HTR-8/SVneo (cell line): Measurements from ENCODE around the gene GIPC3.
"Not testable (repeated sequence)": the region's sequence is repeated elsewhere in the genome, so short reads cannot be mapped to it uniquely, and the experiment has no call there.

Experiments used
- DNase-seq: peaks from one replicate; pipeline ENCODE4 v3.0.0; 2011; ENCODE audit warnings: low spot score, mixed read lengths; ENCODE audit not compliant: insufficient read length
- FAIRE-seq: peaks from 2 replicates; lab custom pipeline; 2011; peaks lifted over from hg19 to GRCh38; lab: Jason Lieb, UNC

Gene GIPC3

DNA sequence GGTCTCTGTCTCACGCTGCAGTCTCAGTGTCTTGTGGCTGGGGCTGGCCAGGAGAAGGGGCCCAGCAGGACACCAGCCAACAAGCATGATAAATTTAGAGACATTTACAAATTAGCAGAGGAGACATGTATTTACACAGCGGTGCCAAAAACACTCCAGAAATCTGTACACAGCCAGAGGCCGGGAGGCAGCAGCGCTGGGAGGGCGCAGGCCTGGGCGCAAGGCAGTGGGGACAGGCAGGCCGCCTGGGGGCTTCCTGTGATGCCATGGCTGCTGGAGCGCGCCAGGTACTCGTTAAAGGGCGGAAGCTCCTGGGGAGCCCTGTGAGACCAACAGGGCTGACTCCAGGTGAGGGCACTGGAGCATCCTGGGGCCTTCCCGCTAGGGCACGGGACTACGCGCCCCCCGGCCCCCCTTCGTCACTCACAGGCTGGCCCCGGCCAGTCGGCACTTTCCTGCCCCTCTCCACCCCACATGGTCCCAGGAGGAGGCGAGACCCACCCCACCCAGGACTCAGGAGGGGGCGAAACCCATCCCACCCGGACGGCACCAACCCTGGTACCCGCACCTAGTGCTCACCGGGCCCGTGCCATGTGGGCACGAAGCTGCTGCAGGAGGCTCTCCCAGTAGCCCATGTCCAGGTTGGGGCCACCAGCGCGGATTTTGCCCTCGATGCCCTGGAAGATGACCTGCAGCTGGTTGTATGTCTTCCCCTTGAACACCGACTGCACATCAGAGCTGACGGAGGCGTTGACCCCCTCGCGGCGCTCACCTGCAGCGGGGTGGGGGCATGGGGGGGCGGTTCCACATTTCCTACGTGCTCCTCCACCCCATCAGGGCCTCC, 28.8 kb downstream of the GIPC3 start:
- FAIRE-seq (no peak), DNase-seq (no peak)

DNA sequence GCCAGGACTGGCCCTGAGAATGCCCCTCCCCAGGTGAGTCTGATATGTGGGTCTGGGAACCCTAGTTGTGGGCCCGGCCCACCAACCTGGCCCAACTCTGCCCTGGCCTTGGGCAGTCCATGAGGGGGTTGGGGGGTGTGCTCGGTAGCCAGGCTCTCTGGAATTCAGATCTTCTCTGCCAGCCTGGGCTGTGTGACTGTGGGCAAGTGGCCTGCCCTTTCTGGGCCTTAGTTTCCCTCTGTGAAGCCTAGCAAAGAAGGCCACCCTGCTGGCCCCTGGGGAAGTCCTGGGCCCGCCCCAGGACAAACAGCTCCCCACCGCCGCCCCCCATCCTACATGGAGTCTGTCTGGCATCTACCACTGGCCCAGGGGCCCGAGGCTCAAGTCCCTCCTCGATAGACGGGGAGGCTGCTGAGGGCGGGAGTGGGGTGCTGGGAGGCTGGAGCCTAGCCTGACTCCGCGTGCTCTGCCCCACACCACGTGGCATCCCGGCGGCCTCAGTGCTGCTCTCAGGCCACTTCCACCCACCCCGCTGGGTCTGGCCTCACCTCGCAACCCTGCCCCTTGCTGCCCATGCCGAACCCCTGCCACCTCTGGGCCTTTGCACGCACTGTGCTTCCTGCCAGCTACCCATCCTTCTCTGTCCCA, 29.7 kb downstream of the GIPC3 start:
- FAIRE-seq (no peak), DNase-seq (no peak)

DNA sequence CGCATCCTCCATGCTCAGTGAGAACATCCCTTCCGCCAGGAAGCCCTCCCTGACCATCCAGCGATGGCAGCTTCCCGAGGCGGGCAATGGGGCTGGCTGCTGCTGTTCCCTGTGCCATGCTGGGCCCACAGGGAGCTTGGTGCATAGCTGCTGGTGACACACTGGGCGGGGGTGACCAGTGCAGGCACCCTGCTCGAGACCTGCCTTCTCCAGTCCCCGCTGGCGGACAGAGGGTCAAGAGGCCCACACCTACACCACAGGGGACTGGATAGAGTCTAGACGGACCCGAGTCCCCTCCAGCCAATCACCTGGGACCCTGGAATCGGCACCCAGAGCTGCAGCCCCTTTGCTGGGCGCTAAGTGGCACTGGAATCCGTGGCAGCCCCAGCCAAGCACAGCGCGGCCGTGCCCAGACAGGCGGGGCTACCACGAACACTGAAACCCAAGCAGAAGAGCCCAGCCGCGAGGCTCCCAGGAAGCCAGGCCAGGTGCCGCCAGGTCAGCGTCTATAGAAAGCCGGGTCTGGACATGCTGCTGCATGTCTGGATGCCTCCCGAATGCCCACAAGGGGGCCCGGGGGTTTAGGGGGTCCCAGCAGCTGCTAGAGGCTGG, 30.4 kb downstream of the GIPC3 start:
- DNase-seq (no peak), FAIRE-seq (no peak)

DNA sequence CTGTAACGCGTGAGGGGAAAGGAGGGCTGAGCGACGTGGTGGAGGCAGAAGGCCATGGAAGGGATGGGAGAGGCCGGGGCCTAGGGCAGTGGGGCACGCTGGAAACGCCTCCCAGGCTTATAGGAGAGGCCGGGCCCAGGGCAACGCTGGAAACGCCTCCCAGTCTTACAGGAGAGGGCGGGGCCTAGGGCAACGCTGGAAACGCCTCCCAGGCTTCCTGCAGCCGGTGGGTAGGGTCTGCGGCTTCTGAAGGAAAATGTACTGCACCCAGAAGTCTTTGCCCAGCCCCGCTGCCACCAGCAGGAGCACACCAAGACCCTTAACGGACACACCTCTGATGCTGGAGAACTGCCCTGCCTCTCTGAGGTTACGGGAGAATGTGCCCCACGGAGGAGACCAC, 32.2 kb downstream of the GIPC3 start:
- FAIRE-seq: no peak

GRCh38 chr19:3618144-3618810, 33.0 kb downstream of the GIPC3 start:
- FAIRE-seq (no peak), DNase-seq (no peak)

More for the DNA sequence above, 32.2 kb downstream of the GIPC3 start:
- DNase-seq: no peak

GRCh38 chr19:3618811-3619630, 33.7 kb downstream of the GIPC3 start:
- FAIRE-seq (no peak), DNase-seq (no peak)

DNA sequence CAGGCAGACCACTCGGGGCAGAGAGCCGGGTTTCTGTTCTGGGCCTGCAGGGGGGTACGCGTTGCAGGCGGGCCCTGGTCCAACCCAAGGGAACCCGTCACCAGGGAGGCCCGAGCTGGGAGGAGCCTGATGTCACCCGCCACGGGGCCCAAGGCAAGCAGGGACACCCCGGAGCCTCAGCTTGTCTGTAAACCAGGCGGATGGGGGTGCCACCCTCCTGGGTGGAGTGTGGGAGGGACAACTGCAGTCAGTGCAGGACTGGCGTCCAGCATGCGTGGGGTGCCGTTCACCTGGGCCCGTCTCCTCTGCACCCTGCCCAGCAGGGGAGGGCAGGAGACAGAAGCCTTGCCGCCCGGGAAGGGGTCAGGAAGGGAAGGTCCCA, 34.3 kb downstream of the GIPC3 start:
- FAIRE-seq: no peak
- DNase-seq: no peak

DNA sequence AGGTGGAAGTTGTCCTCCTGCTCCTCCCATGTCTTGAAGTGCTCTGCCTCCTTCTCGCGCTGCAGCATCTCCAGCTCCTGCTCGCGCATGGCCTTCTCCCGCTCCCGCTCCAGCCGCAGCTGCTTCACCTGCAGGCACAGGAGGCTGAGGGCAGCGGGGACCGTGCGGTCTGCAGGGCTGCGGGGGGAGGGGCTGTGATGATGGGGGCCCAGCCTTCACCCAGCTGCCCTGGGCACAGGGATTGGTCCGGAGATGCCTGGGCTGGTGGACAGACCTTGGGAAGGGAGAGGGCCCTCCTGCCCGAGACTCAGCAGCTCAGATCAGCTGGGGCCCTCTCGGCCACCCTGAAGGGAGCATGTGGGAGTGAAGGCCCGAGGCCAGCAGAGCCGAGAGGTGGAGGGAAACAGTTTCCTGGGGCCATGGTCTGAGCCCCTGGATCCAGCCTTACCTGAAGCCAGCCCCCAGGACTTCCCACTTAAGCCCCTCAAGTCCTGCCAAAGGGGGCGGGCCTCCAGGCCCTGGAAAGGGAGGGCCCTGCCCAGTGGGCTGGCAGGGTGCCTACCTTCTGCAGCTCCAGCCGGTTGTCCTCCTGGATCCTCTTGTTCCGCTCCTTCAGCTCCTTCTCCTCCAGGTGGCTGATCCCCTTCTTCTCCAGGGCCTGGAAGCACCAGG, 35.0 kb downstream of the GIPC3 start:
- DNase-seq (no peak), FAIRE-seq (no peak)

DNA sequence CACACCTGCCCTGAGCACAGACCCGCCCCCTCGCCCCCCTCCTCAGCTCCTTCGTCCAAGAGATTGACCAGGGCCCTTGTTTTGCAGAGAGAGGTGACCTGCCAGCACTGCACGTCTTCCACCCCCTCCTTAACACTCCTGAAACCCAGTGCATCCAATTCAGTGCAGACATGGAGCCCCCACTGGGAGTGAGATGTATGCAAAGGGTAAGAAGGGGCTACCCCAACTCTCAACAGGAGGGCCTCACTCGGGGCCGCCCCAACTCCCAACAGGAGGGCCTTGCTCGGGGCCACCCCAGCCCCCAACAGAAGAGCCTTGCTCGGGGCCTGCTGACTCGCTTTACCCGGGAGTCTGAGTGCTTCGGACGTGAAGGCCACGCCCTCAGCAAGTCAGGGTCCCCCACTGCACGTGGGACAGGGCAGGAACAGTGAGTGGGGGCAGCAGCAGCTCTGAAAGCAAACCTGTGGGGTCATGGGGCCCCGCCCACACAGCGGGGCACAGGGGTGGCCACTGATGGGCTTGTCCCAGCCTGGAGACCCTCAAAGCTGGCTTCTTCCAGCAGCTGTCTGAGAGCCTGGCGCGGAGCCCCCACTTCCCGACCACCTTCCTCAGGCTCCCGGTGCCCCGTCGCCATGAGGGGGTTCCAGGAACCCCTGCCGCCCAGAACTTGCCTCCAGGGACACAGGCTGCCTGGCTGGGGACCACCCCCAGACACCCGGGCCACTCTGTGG, 35.7 kb downstream of the GIPC3 start:
- no peak for DNase-seq
- no peak for FAIRE-seq

DNA sequence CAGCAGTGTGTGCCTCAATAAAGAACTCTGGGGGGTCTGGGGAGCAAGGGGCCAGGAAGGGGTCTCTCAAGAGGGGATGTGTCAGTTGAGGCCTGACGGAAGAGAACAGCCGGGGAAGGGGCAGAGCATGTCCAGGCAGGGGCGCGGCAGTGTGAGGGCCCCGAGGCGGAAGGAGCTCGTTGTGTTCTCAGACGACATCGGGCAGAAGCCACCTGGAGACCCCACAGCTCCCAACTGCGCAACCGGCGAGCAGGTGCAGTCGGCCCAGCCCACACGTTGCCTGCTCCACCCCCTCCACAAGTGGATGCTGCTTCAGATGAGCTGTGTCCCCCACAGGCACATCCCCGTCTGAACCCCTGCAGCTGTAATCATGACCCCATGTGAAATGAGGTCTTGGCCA, 36.4 kb downstream of the GIPC3 start:
- DNase-seq (no peak), FAIRE-seq (no peak)

DNA sequence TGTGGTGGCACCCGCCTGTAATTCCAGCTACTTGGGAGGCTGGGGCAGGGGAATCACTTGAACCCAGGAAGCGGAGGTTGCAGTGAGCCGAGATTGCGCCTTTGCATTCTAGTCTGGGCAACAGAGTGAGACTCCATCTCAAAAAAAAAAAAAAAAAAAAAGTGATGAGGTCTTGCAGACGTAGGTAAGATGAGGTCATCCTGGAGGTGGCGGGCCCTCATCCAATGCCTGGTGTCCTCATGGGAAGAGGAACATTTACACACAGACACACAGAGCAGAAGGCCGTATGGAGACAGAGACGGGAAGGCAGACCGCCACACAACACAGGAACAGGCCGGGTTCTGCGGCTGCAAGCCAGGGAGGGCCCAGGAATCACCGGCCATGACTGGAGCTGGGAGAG, 36.9 kb downstream of the GIPC3 start:
- no peak for FAIRE-seq

DNA sequence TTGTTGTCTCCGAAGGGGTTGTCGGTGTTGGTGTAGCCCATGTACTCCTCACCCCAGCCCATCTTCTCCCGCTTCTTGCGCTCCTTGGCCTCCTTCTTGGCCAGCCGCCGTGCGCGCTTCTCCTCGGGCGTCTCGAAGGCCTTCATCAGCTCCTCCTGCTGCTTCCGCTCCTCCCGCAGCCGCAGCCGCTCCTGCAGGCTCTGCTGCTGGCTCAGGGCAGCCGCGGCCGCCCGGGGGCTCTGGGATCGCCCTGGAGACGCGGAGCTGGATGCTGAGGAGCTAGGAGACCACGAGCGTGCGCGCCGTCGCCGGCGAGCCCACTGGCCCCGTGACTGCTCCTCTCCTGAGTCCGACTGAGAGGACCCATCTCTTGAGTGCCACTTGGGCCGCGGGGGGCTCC, 38.4 kb downstream of the GIPC3 start:
- no peak for FAIRE-seq
- DNase-seq: no peak

More for the DNA sequence above, 36.9 kb downstream of the GIPC3 start:
- DNase-seq: no peak

DNA sequence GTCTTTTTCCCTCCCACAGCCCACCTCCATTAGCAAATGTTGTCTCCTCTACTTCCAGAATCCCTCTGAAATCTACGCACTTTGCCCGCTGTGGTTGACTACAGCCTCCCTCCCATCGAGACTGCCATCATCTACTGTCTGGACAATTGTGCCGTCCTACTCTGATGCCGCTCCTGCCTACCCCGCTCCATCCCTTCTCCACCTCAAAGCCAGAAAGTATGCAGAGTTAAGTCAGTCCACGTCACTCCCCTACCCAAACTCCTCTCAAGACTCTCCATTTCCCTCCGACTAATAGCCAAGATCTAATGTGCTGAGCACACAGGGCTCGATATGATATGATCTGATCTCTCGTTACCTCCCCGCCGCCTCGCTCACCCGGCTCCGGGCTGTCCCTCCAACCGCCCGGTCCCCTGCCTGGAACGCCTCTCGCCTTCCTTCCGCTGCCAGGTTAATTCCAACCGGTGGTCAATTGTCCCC, 40.8 kb downstream of the GIPC3 start:
- DNase-seq: no peak
- no peak for FAIRE-seq

GRCh38 chr19:3626473-3627350, 41.4 kb downstream of the GIPC3 start, which contains the start of gene CACTIN:
CACTIN (minus strand) TSS chr19:3626790; CDS start chr19:3626762, 28 bp downstream.
- DNase-seq (peak; percentile 99), FAIRE-seq (peak; percentile 92)

GRCh38 chr19:3627351-3627723, 42.1 kb downstream of the GIPC3 start:
- no peak for DNase-seq
- FAIRE-seq: no peak

- DNase-seq, FAIRE-seq: not testable (repeated sequence)
These were observed 43.5 kb downstream of the GIPC3 start for GRCh38 chr19:3628766-3629165.

GRCh38 chr19:3631053-3631861, 46.0 kb downstream of the GIPC3 start:
- DNase-seq (no peak), FAIRE-seq (no peak)
